Liver (tissue), 9 donors: ENCODE data around the gene SIX1. TPM values are rescaled to one million over a fixed set of nuclear protein-coding genes. Genes with fewer than 3 reads are reported as not detected.

Experiments used
- DNase-seq: peaks from one replicate; pipeline ENCODE4 v3.0.0-alpha.2; 2017; ENCODE audit warnings: low spot score
- H3K27ac ChIP-seq, 2 donors: one replicate each; pipeline ENCODE4 v1.7.0; 2013; ENCODE audit warnings: inconsistent platforms in 2 of 2, low read length in 2 of 2, control low read depth in 1 of 2, low read depth in 1 of 2, mild to moderate bottlenecking in 1 of 2
- H3K27me3 ChIP-seq, 4 donors: one replicate each; pipeline versions ENCODE4 v1.6.1 to v1.7.0; 2013; ENCODE audit warnings: low read length in 3 of 4, inconsistent platforms in 1 of 4, mild to moderate bottlenecking in 1 of 4, moderate library complexity in 1 of 4; ENCODE audit not compliant: control insufficient read depth in 4 of 4, insufficient read depth in 4 of 4
- H3K36me3 ChIP-seq, 4 donors: one replicate each; pipeline versions ENCODE4 v1.6.1 to v1.7.0; 2013; ENCODE audit warnings: low read length in 3 of 4, mild to moderate bottlenecking in 3 of 4, low read depth in 1 of 4, moderate library complexity in 1 of 4; ENCODE audit not compliant: control insufficient read depth in 4 of 4, insufficient read depth in 3 of 4
- H3K4me1 ChIP-seq, 4 donors: one replicate each; pipeline versions ENCODE4 v1.6.1 to v1.7.0; 2013; ENCODE audit warnings: low read length in 3 of 4, mild to moderate bottlenecking in 3 of 4, moderate library complexity in 1 of 4; ENCODE audit not compliant: control insufficient read depth in 4 of 4, insufficient read depth in 4 of 4
- H3K4me3 ChIP-seq, 3 donors: one replicate each; pipeline versions ENCODE4 v1.6.1 to v1.7.0; 2013; ENCODE audit warnings: low read length in 3 of 3, control low read depth in 1 of 3, low read depth in 1 of 3, mild to moderate bottlenecking in 1 of 3
- H3K9ac ChIP-seq, 2 donors: one replicate each; pipeline ENCODE4 v1.7.0; 2013; ENCODE audit warnings: low read length in 2 of 2, mild to moderate bottlenecking in 2 of 2, moderate library complexity in 2 of 2, control low read depth in 1 of 2, low read depth in 1 of 2
- H3K9me3 ChIP-seq, 4 donors: one replicate each; pipeline versions ENCODE4 v1.6.1 to v1.7.0; 2013; ENCODE audit warnings: low read length in 3 of 4; ENCODE audit not compliant: control insufficient read depth in 4 of 4
- FOXA1 ChIP-seq: IDR thresholded peaks from 2 replicates; pipeline ENCODE4 v1.6.1; 2016; ENCODE audit warnings: antibody characterized with exemption
- GABPA ChIP-seq, 2 donors: IDR thresholded peaks in 1 of 2; conservative IDR thresholded peaks in 1 of 2; 2 replicates each; pipeline ENCODE4 v1.6.1; 2016; ENCODE audit warnings: antibody characterized with exemption in 2 of 2, mild to moderate bottlenecking in 1 of 2, moderate library complexity in 1 of 2
- JUND ChIP-seq, 2 donors: IDR thresholded peaks; 2 replicates each; pipeline ENCODE4 v1.6.1; 2016; ENCODE audit warnings: antibody characterized with exemption in 2 of 2
- NR2F2 ChIP-seq: IDR thresholded peaks from 2 replicates; pipeline ENCODE4 v1.6.1; 2016; ENCODE audit warnings: antibody characterized with exemption
- RAD21 ChIP-seq, 2 donors: IDR thresholded peaks; 2 replicates each; pipeline ENCODE4 v1.6.1; 2016; ENCODE audit warnings: antibody characterized with exemption in 2 of 2, mild to moderate bottlenecking in 2 of 2
- RXRA ChIP-seq, 2 donors: IDR thresholded peaks; 2 replicates each; pipeline ENCODE4 v1.6.1; 2017 to 2018; ENCODE audit warnings: antibody characterized with exemption in 2 of 2, mild to moderate bottlenecking in 1 of 2
- SP1 ChIP-seq: IDR thresholded peaks from 2 replicates; pipeline ENCODE4 v1.6.1; 2018; ENCODE audit warnings: antibody characterized with exemption, mild to moderate bottlenecking
- TAF1 ChIP-seq: conservative IDR thresholded peaks from 2 replicates; pipeline ENCODE4 v1.6.1; 2016; ENCODE audit warnings: antibody characterized with exemption, mild to moderate bottlenecking
- YY1 ChIP-seq: IDR thresholded peaks from 2 replicates; pipeline ENCODE4 v1.6.1; 2016; ENCODE audit warnings: antibody characterized with exemption, mild to moderate bottlenecking
- WGBS: extraction: QIAGEN DNeasy Blood & Tissue Kit; methylation state at CpG from one replicate; pipeline ENCODE4 v1.1.7; 2013; 5-methylcytosine and 5-hydroxymethylcytosine counted together
- polyA plus RNA-seq, 2 donors: library from polyadenylated mRNA; stranded (reverse) in 1 of 2; unstranded in 1 of 2; fragments of 200-250 nt in 1 of 2; fragments of >200 nt in 1 of 2; fragmentation: Nextera tagmentation in 1 of 2; extraction: Ambion mirVana in 1 of 2; gene quantifications; one replicate each; pipeline versions ENCODE4 v1.2.1 to v1.2.3, GENCODE V29; 2013 to 2015
- total RNA-seq, 2 donors: library from RNA; depleted of rRNA; stranded (reverse); fragments of >200 nt; gene quantifications; one replicate each; pipeline ENCODE4 v1.2.3, GENCODE V29; 2014
- TF ChIP-seq, protein P1 (sequence below): IDR thresholded peaks from 2 replicates; pipeline ENCODE4 v1.6.1; 2016; ENCODE audit warnings: antibody characterized with exemption
- TF ChIP-seq, protein P2 (sequence below): IDR thresholded peaks from 2 replicates; pipeline ENCODE4 v1.6.1; 2016; ENCODE audit warnings: antibody characterized with exemption
- TF ChIP-seq, protein P3 (sequence below): fragments of 150-350 bp; IDR thresholded peaks from 2 replicates; pipeline ENCODE4 v1.5.1; 2017; ENCODE audit warnings: improper control_type of control experiment, low read depth, low read length; ENCODE audit not compliant: missing input control
- TF ChIP-seq, protein P4 (sequence below): IDR thresholded peaks from 2 replicates; pipeline ENCODE4 v1.6.1; 2016; ENCODE audit warnings: antibody characterized with exemption
- TF ChIP-seq, protein P5 (sequence below): IDR thresholded peaks from 2 replicates; pipeline ENCODE4 v1.6.1; 2016; ENCODE audit warnings: antibody characterized with exemption, mild to moderate bottlenecking
- donor health status: healthy.
- donor health status: healthy.
- donor health status: healthy.
- donor health status: healthy.
- donor health status: healthy.

SIX1 gene
- total and polyA plus RNA-seq, 4 donors: not detected

DNA sequence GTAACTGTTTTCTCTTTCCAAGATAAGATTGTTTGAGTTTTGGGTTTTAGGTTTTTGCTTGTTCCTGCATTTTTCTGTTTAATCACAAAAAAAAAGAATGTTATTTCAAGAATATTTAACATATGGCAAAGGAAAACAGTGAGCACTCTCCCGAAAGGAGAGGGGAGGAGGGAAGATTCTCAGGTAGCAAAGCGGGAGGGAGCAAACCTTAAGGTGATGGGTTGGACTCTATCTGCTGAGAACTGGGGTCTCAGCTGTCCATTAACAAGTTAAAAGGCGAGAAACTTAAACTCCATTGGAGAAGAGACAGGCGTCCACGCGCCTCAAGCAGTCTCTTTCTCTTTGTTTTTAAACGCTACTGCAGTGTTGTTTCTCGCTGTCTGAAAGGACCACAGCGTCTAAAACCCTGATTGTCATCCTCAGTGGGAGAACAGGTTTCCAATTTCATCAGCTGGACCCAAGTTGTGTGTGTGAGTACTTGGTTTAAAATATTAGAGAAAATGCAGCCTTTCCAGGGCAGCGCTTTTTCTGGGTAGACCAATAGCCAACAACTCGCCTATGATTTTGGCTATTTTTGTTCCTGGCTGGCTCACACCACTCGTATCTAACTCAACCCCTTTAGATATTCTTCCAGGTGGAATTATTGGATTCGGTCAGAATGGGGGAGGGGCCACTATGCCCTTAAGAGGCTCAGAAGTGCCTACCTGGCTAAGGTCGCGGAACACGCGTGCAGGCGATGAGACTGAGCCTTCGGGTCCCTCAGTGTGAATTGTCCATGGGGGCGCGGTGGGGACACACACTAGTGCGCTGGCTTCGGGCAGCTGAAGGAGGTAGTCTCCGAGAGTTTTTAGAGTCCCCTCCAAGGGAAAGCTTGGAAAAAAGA lies 8.2 kb downstream of the SIX1 start:
- Histone ChIP-seq H3K9me3 (peaks cover 0 to 4% (median 0%) of the 10 kb centered on the region in 4 donors), H3K27ac (no peak overlapping the region), H3K36me3 (no peaks in the 10 kb centered on the region), H3K9ac (no peak overlapping the region), H3K4me1 (peaks cover 11 to 21% (median 13%) of the 10 kb centered on the region in 4 donors), H3K4me3 (no peak overlapping the region), H3K27me3 (peaks cover 6 to 44% (median 26%) of the 10 kb centered on the region in 4 donors)
- no peak for TF ChIP-seq RAD21 (IDR thresholded peaks at IDR 0.05)
- no peak for TF ChIP-seq RXRA (IDR thresholded peaks at IDR 0.05)
- TF ChIP-seq FOXA1: no peak
- TF ChIP-seq, protein P1, sequence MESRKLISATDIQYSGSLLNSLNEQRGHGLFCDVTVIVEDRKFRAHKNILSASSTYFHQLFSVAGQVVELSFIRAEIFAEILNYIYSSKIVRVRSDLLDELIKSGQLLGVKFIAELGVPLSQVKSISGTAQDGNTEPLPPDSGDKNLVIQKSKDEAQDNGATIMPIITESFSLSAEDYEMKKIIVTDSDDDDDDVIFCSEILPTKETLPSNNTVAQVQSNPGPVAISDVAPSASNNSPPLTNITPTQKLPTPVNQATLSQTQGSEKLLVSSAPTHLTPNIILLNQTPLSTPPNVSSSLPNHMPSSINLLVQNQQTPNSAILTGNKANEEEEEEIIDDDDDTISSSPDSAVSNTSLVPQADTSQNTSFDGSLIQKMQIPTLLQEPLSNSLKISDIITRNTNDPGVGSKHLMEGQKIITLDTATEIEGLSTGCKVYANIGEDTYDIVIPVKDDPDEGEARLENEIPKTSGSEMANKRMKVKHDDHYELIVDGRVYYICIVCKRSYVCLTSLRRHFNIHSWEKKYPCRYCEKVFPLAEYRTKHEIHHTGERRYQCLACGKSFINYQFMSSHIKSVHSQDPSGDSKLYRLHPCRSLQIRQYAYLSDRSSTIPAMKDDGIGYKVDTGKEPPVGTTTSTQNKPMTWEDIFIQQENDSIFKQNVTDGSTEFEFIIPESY: no peak
- TF ChIP-seq, protein P2, sequence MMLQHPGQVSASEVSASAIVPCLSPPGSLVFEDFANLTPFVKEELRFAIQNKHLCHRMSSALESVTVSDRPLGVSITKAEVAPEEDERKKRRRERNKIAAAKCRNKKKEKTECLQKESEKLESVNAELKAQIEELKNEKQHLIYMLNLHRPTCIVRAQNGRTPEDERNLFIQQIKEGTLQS: no peak
- no peak for TF ChIP-seq SP1
- no peak for TF ChIP-seq JUND (IDR thresholded peaks at IDR 0.05)
- TF ChIP-seq, protein P3, sequence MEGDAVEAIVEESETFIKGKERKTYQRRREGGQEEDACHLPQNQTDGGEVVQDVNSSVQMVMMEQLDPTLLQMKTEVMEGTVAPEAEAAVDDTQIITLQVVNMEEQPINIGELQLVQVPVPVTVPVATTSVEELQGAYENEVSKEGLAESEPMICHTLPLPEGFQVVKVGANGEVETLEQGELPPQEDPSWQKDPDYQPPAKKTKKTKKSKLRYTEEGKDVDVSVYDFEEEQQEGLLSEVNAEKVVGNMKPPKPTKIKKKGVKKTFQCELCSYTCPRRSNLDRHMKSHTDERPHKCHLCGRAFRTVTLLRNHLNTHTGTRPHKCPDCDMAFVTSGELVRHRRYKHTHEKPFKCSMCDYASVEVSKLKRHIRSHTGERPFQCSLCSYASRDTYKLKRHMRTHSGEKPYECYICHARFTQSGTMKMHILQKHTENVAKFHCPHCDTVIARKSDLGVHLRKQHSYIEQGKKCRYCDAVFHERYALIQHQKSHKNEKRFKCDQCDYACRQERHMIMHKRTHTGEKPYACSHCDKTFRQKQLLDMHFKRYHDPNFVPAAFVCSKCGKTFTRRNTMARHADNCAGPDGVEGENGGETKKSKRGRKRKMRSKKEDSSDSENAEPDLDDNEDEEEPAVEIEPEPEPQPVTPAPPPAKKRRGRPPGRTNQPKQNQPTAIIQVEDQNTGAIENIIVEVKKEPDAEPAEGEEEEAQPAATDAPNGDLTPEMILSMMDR: no peak
- TF ChIP-seq, protein P4, sequence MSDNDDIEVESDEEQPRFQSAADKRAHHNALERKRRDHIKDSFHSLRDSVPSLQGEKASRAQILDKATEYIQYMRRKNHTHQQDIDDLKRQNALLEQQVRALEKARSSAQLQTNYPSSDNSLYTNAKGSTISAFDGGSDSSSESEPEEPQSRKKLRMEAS: no peak
- no peak for TF ChIP-seq NR2F2
- TF ChIP-seq, protein P5, sequence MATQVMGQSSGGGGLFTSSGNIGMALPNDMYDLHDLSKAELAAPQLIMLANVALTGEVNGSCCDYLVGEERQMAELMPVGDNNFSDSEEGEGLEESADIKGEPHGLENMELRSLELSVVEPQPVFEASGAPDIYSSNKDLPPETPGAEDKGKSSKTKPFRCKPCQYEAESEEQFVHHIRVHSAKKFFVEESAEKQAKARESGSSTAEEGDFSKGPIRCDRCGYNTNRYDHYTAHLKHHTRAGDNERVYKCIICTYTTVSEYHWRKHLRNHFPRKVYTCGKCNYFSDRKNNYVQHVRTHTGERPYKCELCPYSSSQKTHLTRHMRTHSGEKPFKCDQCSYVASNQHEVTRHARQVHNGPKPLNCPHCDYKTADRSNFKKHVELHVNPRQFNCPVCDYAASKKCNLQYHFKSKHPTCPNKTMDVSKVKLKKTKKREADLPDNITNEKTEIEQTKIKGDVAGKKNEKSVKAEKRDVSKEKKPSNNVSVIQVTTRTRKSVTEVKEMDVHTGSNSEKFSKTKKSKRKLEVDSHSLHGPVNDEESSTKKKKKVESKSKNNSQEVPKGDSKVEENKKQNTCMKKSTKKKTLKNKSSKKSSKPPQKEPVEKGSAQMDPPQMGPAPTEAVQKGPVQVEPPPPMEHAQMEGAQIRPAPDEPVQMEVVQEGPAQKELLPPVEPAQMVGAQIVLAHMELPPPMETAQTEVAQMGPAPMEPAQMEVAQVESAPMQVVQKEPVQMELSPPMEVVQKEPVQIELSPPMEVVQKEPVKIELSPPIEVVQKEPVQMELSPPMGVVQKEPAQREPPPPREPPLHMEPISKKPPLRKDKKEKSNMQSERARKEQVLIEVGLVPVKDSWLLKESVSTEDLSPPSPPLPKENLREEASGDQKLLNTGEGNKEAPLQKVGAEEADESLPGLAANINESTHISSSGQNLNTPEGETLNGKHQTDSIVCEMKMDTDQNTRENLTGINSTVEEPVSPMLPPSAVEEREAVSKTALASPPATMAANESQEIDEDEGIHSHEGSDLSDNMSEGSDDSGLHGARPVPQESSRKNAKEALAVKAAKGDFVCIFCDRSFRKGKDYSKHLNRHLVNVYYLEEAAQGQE: no peak
- no peak for TF ChIP-seq GABPA (IDR thresholded peaks at IDR 0.05 in 1 of 2, conservative IDR thresholded peaks at IDR 0.05 in 1 of 2)
- no peak for TF ChIP-seq TAF1
- 14% methylated on average over 24 of the region's 24 CpGs for WGBS
- no peak for DNase-seq

DNA sequence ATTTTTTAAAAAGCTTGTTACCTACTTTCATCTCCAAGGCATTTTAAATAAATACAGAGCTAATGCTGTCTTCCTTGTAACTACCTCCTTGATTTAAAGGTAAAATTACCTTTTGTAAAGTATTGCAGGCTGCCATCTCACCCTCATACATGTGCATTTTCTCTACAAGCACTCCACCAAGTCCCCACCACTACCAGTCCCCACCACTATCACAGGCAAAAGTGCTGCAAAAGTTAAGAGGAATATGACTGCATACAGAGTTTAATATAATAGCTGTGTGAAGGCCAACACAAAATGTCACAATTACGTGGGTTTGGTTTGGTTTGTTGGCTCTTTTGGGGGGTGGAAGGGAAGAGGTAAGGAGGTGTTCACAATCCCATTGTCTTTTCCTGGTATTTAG lies 9.6 kb downstream of the SIX1 start:
- Histone ChIP-seq H3K27me3 (peaks cover 6 to 39% (median 23%) of the 10 kb centered on the region in 4 donors), H3K9ac (no peak overlapping the region), H3K36me3 (no peaks in the 10 kb centered on the region), H3K4me3 (no peak overlapping the region), H3K9me3 (peaks cover 0 to 4% (median 0%) of the 10 kb centered on the region in 4 donors), H3K4me1 (peaks cover 11 to 21% (median 13%) of the 10 kb centered on the region in 4 donors), H3K27ac (no peak overlapping the region)
- no peak for DNase-seq
- WGBS: 1% methylated on average over 1 of the region's 1 CpG
- TF ChIP-seq RAD21 (IDR thresholded peaks at IDR 0.05): no peak
- TF ChIP-seq RXRA (IDR thresholded peaks at IDR 0.05): no peak
- TF ChIP-seq TAF1: no peak
- TF ChIP-seq, protein P3: no peak
- no peak for TF ChIP-seq NR2F2
- no peak for TF ChIP-seq YY1
- TF ChIP-seq FOXA1: no peak
